Measurements from ENCODE around the gene WFDC8.

Gene WFDC8

GRCh38 chr20:45539382-45539781, 39.7 kb downstream of the WFDC8 start, which contains the start of gene WFDC6:
WFDC6 (minus strand) TSS chr20:45539482; CDS start chr20:45539407, 75 bp downstream.
- no peaks in the 10 kb centered on the region for H3K9me3 Mint-ChIP-seq
- H3K36me3 Mint-ChIP-seq (ENCODE audit: insufficient read depth) = no peaks in the 10 kb centered on the region
- no peak within 1 kb of the TSS for H3K27ac Mint-ChIP-seq
- H3K4me1 Mint-ChIP-seq (ENCODE audit: low read depth in 2 of 2) = no peaks in the 10 kb centered on the region
- DNase-seq (no peak), ATAC-seq (replicated peaks) (no peak)
- no peak within 1 kb of the TSS for H3K4me3 Mint-ChIP-seq
- peaks cover 50 to 51% of the 10 kb centered on the region in 2 donors for H3K27me3 Mint-ChIP-seq

- ATAC-seq (replicated peaks) = no peak
- Mint-ChIP-seq H3K27ac (no peak overlapping the region), H3K36me3 (ENCODE audit: insufficient read depth) (no peaks in the 10 kb centered on the region), H3K9me3 (no peaks in the 10 kb centered on the region), H3K4me1 (ENCODE audit: low read depth in 2 of 2) (no peaks in the 10 kb centered on the region), H3K4me3 (no peak overlapping the region), H3K27me3 (peaks cover 39 to 44% of the 10 kb centered on the region in 2 donors)
- no peak for DNase-seq
Measured at GRCh38 chr20:45538209-45538799, 40.8 kb downstream of the WFDC8 start.

- Mint-ChIP-seq H3K36me3 (ENCODE audit: insufficient read depth) (no peaks in the 10 kb centered on the region), H3K4me3 (no peak overlapping the region), H3K9me3 (no peaks in the 10 kb centered on the region), H3K27ac (no peak overlapping the region), H3K4me1 (ENCODE audit: low read depth in 2 of 2) (no peaks in the 10 kb centered on the region), H3K27me3 (peaks cover 52 to 90% of the 10 kb centered on the region in 2 donors)
- no peak for ATAC-seq (replicated peaks)
- no peak for DNase-seq
Measured at GRCh38 chr20:45527294-45527693, 51.8 kb downstream of the WFDC8 start.

- Mint-ChIP-seq H3K27me3 (peaks cover 60 to 77% of the 10 kb centered on the region in 2 donors), H3K36me3 (ENCODE audit: insufficient read depth) (no peaks in the 10 kb centered on the region), H3K9me3 (no peaks in the 10 kb centered on the region), H3K4me3 (no peak overlapping the region), H3K4me1 (ENCODE audit: low read depth in 2 of 2) (no peaks in the 10 kb centered on the region), H3K27ac (no peak overlapping the region)
- no peak for DNase-seq
- ATAC-seq (replicated peaks) = no peak
Measured at GRCh38 chr20:45523821-45524220, 55.3 kb downstream of the WFDC8 start.

- DNase-seq (no peak), ATAC-seq (replicated peaks) (no peak)
- no peaks in the 10 kb centered on the region for H3K36me3 Mint-ChIP-seq (ENCODE audit: insufficient read depth)
- H3K27ac Mint-ChIP-seq = no peak overlapping the region
- H3K4me1 Mint-ChIP-seq (ENCODE audit: low read depth in 2 of 2) = no peaks in the 10 kb centered on the region
- H3K27me3 Mint-ChIP-seq = peaks cover 45 to 51% of the 10 kb centered on the region in 2 donors
- no peak overlapping the region for H3K4me3 Mint-ChIP-seq
- no peaks in the 10 kb centered on the region for H3K9me3 Mint-ChIP-seq
Measured at GRCh38 chr20:45518282-45518681, 60.8 kb downstream of the WFDC8 start.

- H3K27me3 Mint-ChIP-seq = peaks cover 45 to 51% of the 10 kb centered on the region in 2 donors
- ATAC-seq (replicated peaks) (no peak), DNase-seq (no peak)
- no peaks in the 10 kb centered on the region for H3K4me1 Mint-ChIP-seq (ENCODE audit: low read depth in 2 of 2)
- H3K27ac Mint-ChIP-seq = no peak within 1 kb of the TSS
- H3K9me3 Mint-ChIP-seq = no peaks in the 10 kb centered on the region
- H3K36me3 Mint-ChIP-seq (ENCODE audit: insufficient read depth) = no peaks in the 10 kb centered on the region
- H3K4me3 Mint-ChIP-seq = no peak within 1 kb of the TSS
Measured at GRCh38 chr20:45515147-45515913, 63.8 kb downstream of the WFDC8 start, which contains the start of gene SPINT3. SPINT3 (minus strand) TSS chr20:45515622; CDS start chr20:45515608, 14 bp downstream.

GRCh38 chr20:45510242-45510862, 68.7 kb downstream of the WFDC8 start:
- ATAC-seq (replicated peaks) = no peak
- H3K36me3 Mint-ChIP-seq (ENCODE audit: insufficient read depth) = no peaks in the 10 kb centered on the region

GRCh38 chr20:45509091-45509490, 70.0 kb downstream of the WFDC8 start:
- H3K27ac Mint-ChIP-seq = no peak overlapping the region
- DNase-seq (no peak), ATAC-seq (replicated peaks) (no peak)
- H3K9me3 Mint-ChIP-seq = no peaks in the 10 kb centered on the region
- H3K27me3 Mint-ChIP-seq = peaks cover 50 to 83% of the 10 kb centered on the region in 2 donors
- H3K4me3 Mint-ChIP-seq = no peak overlapping the region
- H3K4me1 Mint-ChIP-seq (ENCODE audit: low read depth in 2 of 2) = no peaks in the 10 kb centered on the region
- no peaks in the 10 kb centered on the region for H3K36me3 Mint-ChIP-seq (ENCODE audit: insufficient read depth)

More at GRCh38 chr20:45510242-45510862, 68.7 kb downstream of the WFDC8 start:
- H3K27ac Mint-ChIP-seq = no peak overlapping the region
- H3K4me1 Mint-ChIP-seq (ENCODE audit: low read depth in 2 of 2) = no peaks in the 10 kb centered on the region
- no peak for DNase-seq
- no peak overlapping the region for H3K4me3 Mint-ChIP-seq
- no peaks in the 10 kb centered on the region for H3K9me3 Mint-ChIP-seq
- H3K27me3 Mint-ChIP-seq = peaks cover 52 to 83% of the 10 kb centered on the region in 2 donors

- ATAC-seq (replicated peaks) (no peak), DNase-seq (no peak)
- Mint-ChIP-seq H3K4me3 (no peak overlapping the region), H3K27ac (no peak overlapping the region), H3K36me3 (ENCODE audit: insufficient read depth) (no peaks in the 10 kb centered on the region), H3K27me3 (peaks cover 50 to 91% of the 10 kb centered on the region in 2 donors), H3K4me1 (ENCODE audit: low read depth in 2 of 2) (no peaks in the 10 kb centered on the region), H3K9me3 (no peaks in the 10 kb centered on the region)
Measured at GRCh38 chr20:45508068-45508886, 70.8 kb downstream of the WFDC8 start.

GRCh38 chr20:45507011-45507820, 71.9 kb downstream of the WFDC8 start:
- no peak for ATAC-seq (replicated peaks)
- H3K4me1 Mint-ChIP-seq (ENCODE audit: low read depth in 2 of 2) = no peaks in the 10 kb centered on the region
- no peak overlapping the region for H3K4me3 Mint-ChIP-seq
- H3K9me3 Mint-ChIP-seq = no peaks in the 10 kb centered on the region
- no peaks in the 10 kb centered on the region for H3K36me3 Mint-ChIP-seq (ENCODE audit: insufficient read depth)
- no peak overlapping the region for H3K27ac Mint-ChIP-seq
- peaks cover 47 to 88% of the 10 kb centered on the region in 2 donors for H3K27me3 Mint-ChIP-seq
- no peak for DNase-seq

- H3K9me3 Mint-ChIP-seq = no peaks in the 10 kb centered on the region
- no peak for ATAC-seq (replicated peaks)
- no peaks in the 10 kb centered on the region for H3K4me1 Mint-ChIP-seq (ENCODE audit: low read depth in 2 of 2)
- H3K27me3 Mint-ChIP-seq = peaks cover 44 to 87% of the 10 kb centered on the region in 2 donors
- H3K27ac Mint-ChIP-seq = no peak overlapping the region
- H3K36me3 Mint-ChIP-seq (ENCODE audit: insufficient read depth) = no peaks in the 10 kb centered on the region
- no peak for DNase-seq
- H3K4me3 Mint-ChIP-seq = no peak overlapping the region
Measured at GRCh38 chr20:45506398-45506797, 72.7 kb downstream of the WFDC8 start.

- Mint-ChIP-seq H3K27ac (no peak overlapping the region), H3K4me1 (ENCODE audit: low read depth in 2 of 2) (no peaks in the 10 kb centered on the region), H3K36me3 (ENCODE audit: insufficient read depth) (no peaks in the 10 kb centered on the region), H3K27me3 (peaks cover 60 to 87% of the 10 kb centered on the region in 2 donors), H3K4me3 (no peak overlapping the region), H3K9me3 (no peaks in the 10 kb centered on the region)
- DNase-seq (no peak), ATAC-seq (replicated peaks) (no peak)
Measured at GRCh38 chr20:45503403-45503802, 75.7 kb downstream of the WFDC8 start.

All from effector memory CD8-positive, alpha-beta T cell (primary cell).